Nephron progenitor cell (in vitro differentiated cells): ENCODE measurements around the gene MYH14.

Experiments
- DNase-seq: peaks from one replicate; pipeline ENCODE4 v3.0.0; 2021
- H3K27ac Mint-ChIP-seq: 2 replicates; pipeline ENCODE4 v1.8.0; 2021; ENCODE audit warnings: mild to moderate bottlenecking, moderate library complexity, mixed read lengths
- H3K27me3 Mint-ChIP-seq: 2 replicates; pipeline ENCODE4 v1.8.0; 2021; ENCODE audit warnings: mild to moderate bottlenecking, low read depth, mixed read lengths; ENCODE audit not compliant: poor library complexity
- H3K36me3 Mint-ChIP-seq: 2 replicates; pipeline ENCODE4 v1.8.0; 2021; ENCODE audit warnings: low read depth, mixed read lengths
- H3K4me1 Mint-ChIP-seq: 2 replicates; pipeline ENCODE4 v1.8.0; 2021; ENCODE audit warnings: mixed read lengths
- H3K4me3 Mint-ChIP-seq: 2 replicates; pipeline ENCODE4 v1.8.0; 2021; ENCODE audit warnings: mild to moderate bottlenecking, moderate library complexity, mixed read lengths
- H3K9me3 Mint-ChIP-seq: 2 replicates; pipeline ENCODE4 v1.8.0; 2021; ENCODE audit warnings: mild to moderate bottlenecking, moderate library complexity, mixed read lengths
- CTCF ChIP-seq: fragments of 200-600 bp; sonication (generic); IDR thresholded peaks from 2 replicates; pipeline ENCODE4 v1.5.0; 2021; ENCODE audit warnings: antibody characterized with exemption

MYH14 gene

GRCh38 chr19:50277966-50278580 lies 74.7 kb downstream of the MYH14 start:
- DNase-seq: no peak
- Mint-ChIP-seq H3K27ac (no peak overlapping the region), H3K27me3 (no peaks in the 10 kb centered on the region), H3K36me3 (no peaks in the 10 kb centered on the region), H3K4me3 (no peak overlapping the region), H3K4me1 (peaks cover 21% of the 10 kb centered on the region), H3K9me3 (no peaks in the 10 kb centered on the region)
- TF ChIP-seq CTCF: no peak

GRCh38 chr19:50280074-50280473 lies 76.7 kb downstream of the MYH14 start:
- Mint-ChIP-seq H3K4me3 (no peak overlapping the region), H3K27ac (no peak overlapping the region), H3K4me1 (peaks cover 15% of the 10 kb centered on the region), H3K9me3 (peaks cover 11% of the 10 kb centered on the region), H3K27me3 (peaks cover 2% of the 10 kb centered on the region), H3K36me3 (peaks cover 5% of the 10 kb centered on the region)
- DNase-seq: no peak
- TF ChIP-seq CTCF: no peak

- H3K27ac Mint-ChIP-seq: no peak overlapping the region
- no peak for DNase-seq
- H3K27me3 Mint-ChIP-seq: peaks cover 2% of the 10 kb centered on the region
- H3K4me3 Mint-ChIP-seq: no peak overlapping the region
- peaks cover 20% of the 10 kb centered on the region for H3K9me3 Mint-ChIP-seq
- peaks cover 14% of the 10 kb centered on the region for H3K36me3 Mint-ChIP-seq
- H3K4me1 Mint-ChIP-seq: peaks cover 6% of the 10 kb centered on the region
- TF ChIP-seq CTCF: no peak
These were observed 77.6 kb downstream of the MYH14 start for GRCh38 chr19:50280983-50281382.

GRCh38 chr19:50281491-50281890 lies 78.1 kb downstream of the MYH14 start:
- H3K27me3 Mint-ChIP-seq: peaks cover 2% of the 10 kb centered on the region
- peaks cover 25% of the 10 kb centered on the region for H3K9me3 Mint-ChIP-seq
- peaks cover under 1% of the 10 kb centered on the region for H3K4me1 Mint-ChIP-seq
- H3K4me3 Mint-ChIP-seq: no peak overlapping the region
- TF ChIP-seq CTCF: no peak
- no peak for DNase-seq
- H3K36me3 Mint-ChIP-seq: peaks cover 14% of the 10 kb centered on the region
- no peak overlapping the region for H3K27ac Mint-ChIP-seq

- Mint-ChIP-seq H3K27ac (no peak overlapping the region), H3K27me3 (peaks cover 3% of the 10 kb centered on the region), H3K9me3 (peaks cover 52% of the 10 kb centered on the region), H3K4me1 (peaks cover 6% of the 10 kb centered on the region), H3K4me3 (no peak overlapping the region), H3K36me3 (peaks cover 34% of the 10 kb centered on the region)
- no peak for DNase-seq
- no peak for TF ChIP-seq CTCF
These were observed 82.4 kb downstream of the MYH14 start for GRCh38 chr19:50285833-50286232.

GRCh38 chr19:50286443-50286842 lies 83.0 kb downstream of the MYH14 start:
- Mint-ChIP-seq H3K27ac (no peak overlapping the region), H3K27me3 (peaks cover 7% of the 10 kb centered on the region), H3K4me1 (peaks cover 6% of the 10 kb centered on the region), H3K9me3 (peaks cover 52% of the 10 kb centered on the region), H3K36me3 (peaks cover 34% of the 10 kb centered on the region), H3K4me3 (no peak overlapping the region)
- TF ChIP-seq CTCF: no peak
- no peak for DNase-seq
